Astrocyte of the spinal cord (primary cell): Measurements from ENCODE around the gene DYRK1A.

Source experiments
- DNase-seq: peaks from one replicate; pipeline ENCODE4 v3.0.0; 2011; ENCODE audit warnings: low read depth, low spot score
- H3K4me3 ChIP-seq: 2 replicates; pipeline ENCODE4 v1.5.1; 2011; ENCODE audit warnings: low read depth, mild to moderate bottlenecking, low read length, moderate library complexity
- in situ Hi-C: cut with HindIII; loops from 2 replicates; pipeline ENCODE4 v1.10.0; 2017; ENCODE audit warnings: low sequenced_read_pairs
- TF ChIP-seq, protein P1 (sequence below): IDR thresholded peaks from 2 replicates; pipeline ENCODE4 v1.5.1; 2012; ENCODE audit warnings: low read depth, mild to moderate bottlenecking, low read length, inconsistent platforms

The DYRK1A gene

DNA sequence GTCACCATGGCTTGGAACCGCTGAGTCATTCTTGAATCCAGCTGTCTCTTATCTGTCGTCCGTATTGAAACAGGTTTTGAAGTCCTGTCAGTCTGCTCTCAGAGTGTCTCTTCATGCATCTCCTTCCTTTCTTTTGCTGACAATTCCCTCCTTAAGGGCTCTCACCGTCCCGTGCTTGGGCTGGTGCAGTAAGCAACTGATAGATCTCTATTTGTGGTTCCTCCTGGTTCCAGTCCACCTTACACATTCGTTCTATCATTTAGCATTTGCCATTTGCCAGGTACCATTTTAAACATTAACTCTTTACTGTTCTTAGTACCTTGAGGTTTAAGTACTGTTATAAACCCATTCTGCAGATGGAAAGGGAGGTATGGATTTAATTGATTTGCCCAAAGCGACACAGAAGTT, 88.9 kb downstream of the DYRK1A start:
- no peak overlapping the region for H3K4me3 ChIP-seq
- TF ChIP-seq, protein P1, sequence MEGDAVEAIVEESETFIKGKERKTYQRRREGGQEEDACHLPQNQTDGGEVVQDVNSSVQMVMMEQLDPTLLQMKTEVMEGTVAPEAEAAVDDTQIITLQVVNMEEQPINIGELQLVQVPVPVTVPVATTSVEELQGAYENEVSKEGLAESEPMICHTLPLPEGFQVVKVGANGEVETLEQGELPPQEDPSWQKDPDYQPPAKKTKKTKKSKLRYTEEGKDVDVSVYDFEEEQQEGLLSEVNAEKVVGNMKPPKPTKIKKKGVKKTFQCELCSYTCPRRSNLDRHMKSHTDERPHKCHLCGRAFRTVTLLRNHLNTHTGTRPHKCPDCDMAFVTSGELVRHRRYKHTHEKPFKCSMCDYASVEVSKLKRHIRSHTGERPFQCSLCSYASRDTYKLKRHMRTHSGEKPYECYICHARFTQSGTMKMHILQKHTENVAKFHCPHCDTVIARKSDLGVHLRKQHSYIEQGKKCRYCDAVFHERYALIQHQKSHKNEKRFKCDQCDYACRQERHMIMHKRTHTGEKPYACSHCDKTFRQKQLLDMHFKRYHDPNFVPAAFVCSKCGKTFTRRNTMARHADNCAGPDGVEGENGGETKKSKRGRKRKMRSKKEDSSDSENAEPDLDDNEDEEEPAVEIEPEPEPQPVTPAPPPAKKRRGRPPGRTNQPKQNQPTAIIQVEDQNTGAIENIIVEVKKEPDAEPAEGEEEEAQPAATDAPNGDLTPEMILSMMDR, result no peak
- in situ Hi-C loops, result no loop called here
- DNase-seq, result no peak

DNA sequence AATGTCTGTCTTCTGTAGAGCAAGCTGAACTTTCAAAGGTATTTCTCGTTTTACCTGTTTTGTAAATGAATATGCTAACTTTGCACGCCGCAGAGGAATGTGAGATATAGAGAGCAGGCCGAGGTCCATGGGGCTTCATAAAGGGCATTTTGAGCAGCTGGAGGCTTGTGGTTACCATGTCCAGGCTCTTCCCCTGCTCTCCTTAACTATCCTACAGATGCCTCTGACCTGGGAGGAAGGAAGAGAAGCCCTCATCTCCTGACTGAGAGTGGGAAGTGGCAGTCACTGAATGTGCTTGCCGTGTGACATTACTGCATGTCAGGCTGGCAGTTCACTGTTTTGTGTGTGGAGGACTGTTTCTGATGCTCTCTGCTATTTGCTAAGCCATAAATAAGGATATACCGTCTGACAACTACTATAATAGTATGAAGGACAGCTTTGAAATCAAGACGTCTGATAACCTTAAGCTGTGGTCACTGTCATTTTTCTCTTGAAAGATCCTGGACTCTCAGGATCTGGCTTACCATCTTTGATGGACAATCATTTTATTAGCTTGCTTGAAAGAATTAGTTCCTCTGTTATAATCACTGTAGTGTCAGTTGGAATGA, 92.2 kb downstream of the DYRK1A start:
- TF ChIP-seq, protein P1, result no peak
- in situ Hi-C loops, result no loop called here

DNA sequence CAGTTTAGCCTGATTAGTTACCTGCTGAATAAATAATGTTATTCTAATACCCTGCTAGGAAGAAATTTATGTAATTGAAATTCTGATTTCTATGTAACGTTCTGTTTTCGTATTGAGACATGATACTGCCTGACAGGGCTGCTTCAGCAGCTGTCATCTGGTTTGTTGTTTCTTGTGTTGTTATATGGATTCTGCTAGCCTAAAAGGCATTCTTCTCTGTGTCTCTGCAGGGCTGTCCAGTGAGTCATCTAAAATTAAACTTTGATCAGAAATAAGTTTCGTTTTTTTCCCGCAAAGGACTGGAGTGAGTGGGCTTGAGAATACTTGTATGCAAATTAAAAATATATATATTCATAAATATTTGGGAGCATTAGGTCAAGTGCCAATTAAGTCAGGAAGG, 93.0 kb downstream of the DYRK1A start:
- H3K4me3 ChIP-seq, result no peak overlapping the region

More for the DNA sequence above, 92.2 kb downstream of the DYRK1A start:
- no peak for DNase-seq
- no peak overlapping the region for H3K4me3 ChIP-seq

DNA sequence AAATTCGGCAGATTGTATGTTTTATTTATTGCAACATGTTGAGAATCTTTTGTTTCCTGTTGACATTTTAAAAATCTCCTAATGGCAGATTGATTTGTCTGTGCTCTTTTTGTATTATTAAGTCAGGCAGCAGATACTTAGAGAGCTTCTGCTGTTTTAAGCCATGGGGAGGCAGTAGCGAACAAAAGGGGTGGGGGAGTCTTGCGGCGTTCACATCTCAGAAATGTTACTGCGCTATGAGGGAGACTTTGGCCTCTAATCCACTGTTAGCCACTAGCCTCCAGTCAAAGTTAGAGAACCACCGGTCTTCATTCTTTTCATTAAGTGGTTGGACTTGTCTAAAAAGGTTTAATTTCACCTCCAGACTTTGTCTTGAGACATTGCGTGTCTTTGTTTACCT, 93.6 kb downstream of the DYRK1A start:
- TF ChIP-seq, protein P1, result peak; percentile 26
- no peak for DNase-seq
- no peak overlapping the region for H3K4me3 ChIP-seq
- in situ Hi-C loops, result no loop called here

More for the DNA sequence above, 93.0 kb downstream of the DYRK1A start:
- in situ Hi-C loops, result no loop called here
- TF ChIP-seq, protein P1, result no peak
- peak; percentile 56 for DNase-seq

DNA sequence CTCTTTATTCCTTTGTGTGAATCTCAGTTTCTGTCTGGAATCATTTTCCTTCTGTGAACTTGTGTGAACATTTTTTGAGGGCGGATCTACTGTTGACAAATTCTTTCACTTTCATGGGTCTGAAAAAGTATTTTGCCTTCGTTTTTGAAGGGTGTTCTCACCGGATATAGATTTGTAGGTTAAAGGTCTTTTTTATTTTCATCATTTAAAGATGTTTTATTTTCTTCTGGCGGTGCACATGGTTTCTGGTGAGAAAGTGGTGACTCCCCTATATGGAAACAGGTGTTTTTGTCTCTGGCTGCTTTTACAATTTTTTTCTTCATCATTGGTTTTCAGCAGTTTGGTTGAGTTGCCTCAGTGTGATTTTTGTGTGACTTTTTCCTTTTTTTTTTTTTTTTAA, 94.9 kb downstream of the DYRK1A start:
- H3K4me3 ChIP-seq, result no peak overlapping the region
- no peak for DNase-seq
- in situ Hi-C loops, result no loop called here
- TF ChIP-seq, protein P1, result no peak

DNA sequence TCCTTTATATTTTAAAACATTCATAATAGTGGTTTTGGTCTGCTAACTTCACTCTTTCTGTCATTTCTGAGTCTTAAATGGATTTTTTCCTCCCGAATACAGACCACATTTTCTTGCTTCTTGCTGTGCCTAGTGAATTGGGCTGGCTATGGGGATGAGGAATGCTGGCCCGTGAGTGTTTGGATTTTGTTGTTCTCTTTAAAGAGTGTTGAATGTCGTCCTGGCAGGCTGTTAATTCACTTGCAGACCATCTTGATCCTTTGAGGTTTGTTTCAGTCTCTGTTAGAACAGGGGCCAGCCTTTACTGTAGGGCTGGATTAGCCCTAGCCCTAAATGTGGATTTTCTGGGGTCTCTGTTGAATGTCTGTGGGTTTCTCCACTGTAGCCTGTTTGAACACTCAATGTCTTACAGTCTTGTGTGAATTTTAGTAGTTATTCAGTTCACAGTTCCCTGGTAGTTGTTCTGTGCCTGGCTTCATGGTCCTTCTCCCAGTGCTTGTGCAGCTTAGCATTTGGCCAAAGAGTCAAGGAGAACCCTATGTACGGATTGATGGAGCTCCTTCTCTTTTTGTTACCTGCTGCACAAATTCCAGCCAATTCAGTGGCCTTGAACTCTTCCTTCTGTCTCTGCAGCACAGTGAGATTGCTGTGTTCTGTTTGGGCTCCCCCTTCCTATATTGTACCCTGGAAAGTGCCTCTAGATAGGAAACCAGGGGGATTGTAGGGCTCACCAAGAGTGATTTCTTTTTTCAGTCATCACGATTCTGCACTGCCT, 95.7 kb downstream of the DYRK1A start:
- TF ChIP-seq, protein P1, result no peak
- in situ Hi-C loops, result no loop called here
- DNase-seq, result no peak
- no peak overlapping the region for H3K4me3 ChIP-seq
